ENCODE measurements around the gene PXYLP1. TPM values are rescaled to one million over a fixed set of nuclear protein-coding genes. Genes with fewer than 3 reads are reported as not detected.

The PXYLP1 gene
- total RNA-seq, 1 experiment from 2014 or later, result 6.2 TPM

- CTCF ChIA-PET, result no interaction called here
- Histone ChIP-seq H3K36me3 (ENCODE audit: low read depth, low read length) (no peaks in the 10 kb centered on the region), H3K27ac (ENCODE audit: low read length) (no peak overlapping the region), H3K9ac (ENCODE audit: low read length) (no peak overlapping the region), H2AFZ (ENCODE audit: low read length) (no peak overlapping the region), H3K9me3 (ENCODE audit: low read length) (no peaks in the 10 kb centered on the region), H4K20me1 (ENCODE audit: low read length) (no peaks in the 10 kb centered on the region), H3K79me2 (ENCODE audit: low read length) (0 out of 2 replicates have a peak, but pooled peaks cover 4% of the 10 kb centered on the region), H3K4me1 (ENCODE audit: insufficient read depth, low read length) (peaks cover 11% of the 10 kb centered on the region; the same call in 1 of the 2 replicates), H3F3A (ENCODE audit: low read length, unreplicated experiment) (no peaks in the 10 kb centered on the region), H3K9me2 (replicated peaks; ENCODE audit: low read length) (no peaks in the 10 kb centered on the region), H3K4me2 (ENCODE audit: low read length) (no peak overlapping the region), H3K4me3 (ENCODE audit: low read length) (no peak overlapping the region), H3K27me3 (ENCODE audit: low read length) (no peaks in the 10 kb centered on the region)
- BruUV-seq (replicated peaks), result no TSS peak
- intact Hi-C loops (cut with micrococcal nuclease), result no loop called here
- TF ChIP-seq CTCF (conservative IDR thresholded peaks at IDR 0.05; ENCODE audit: low read depth, low read length), result no peak
- TF ChIP-seq EZH2phosphoT487 (IDR thresholded peaks at IDR 0.05; ENCODE audit: borderline replicate concordance, low read length), result no peak
- TF ChIP-seq EZH2 (IDR thresholded peaks at IDR 0.05; ENCODE audit: low read length, unreplicated experiment), result no peak
- DNase-seq (no peak), ATAC-seq (no peak)
- POLR2A ChIA-PET (ENCODE audit: unreplicated experiment), result interaction anchor here (0.6 kb wide), 1 partner anchor 62 kb away, joined by 4 read pairs; no protein-coding TSS in a partner anchor
These were observed 75.9 kb downstream of the PXYLP1 start for GRCh38 chr3:141307351-141308059.

- Histone ChIP-seq H3K9ac (ENCODE audit: low read length) (no peak overlapping the region), H3K4me2 (ENCODE audit: low read length) (no peak overlapping the region), H2AFZ (ENCODE audit: low read length) (no peak overlapping the region), H3K27me3 (ENCODE audit: low read length) (no peaks in the 10 kb centered on the region), H3K36me3 (ENCODE audit: low read depth, low read length) (no peaks in the 10 kb centered on the region), H4K20me1 (ENCODE audit: low read length) (no peaks in the 10 kb centered on the region), H3K79me2 (ENCODE audit: low read length) (0 out of 2 replicates have a peak, but pooled peaks cover 4% of the 10 kb centered on the region), H3K4me1 (ENCODE audit: insufficient read depth, low read length) (peaks cover 9% of the 10 kb centered on the region; the same call in 1 of the 2 replicates), H3K9me2 (replicated peaks; ENCODE audit: low read length) (no peaks in the 10 kb centered on the region), H3K27ac (ENCODE audit: low read length) (no peak overlapping the region), H3F3A (ENCODE audit: low read length, unreplicated experiment) (no peaks in the 10 kb centered on the region), H3K4me3 (ENCODE audit: low read length) (no peak overlapping the region), H3K9me3 (ENCODE audit: low read length) (no peaks in the 10 kb centered on the region)
- ChIA-PET POLR2A (ENCODE audit: unreplicated experiment) (no interaction called here), CTCF (interaction anchor here (0.6 to 1.3 kb wide), 2 partner anchors 15 to 77 kb away, joined by 3 to 6 read pairs; partner anchors contain the start of gene PXYLP1)
- ATAC-seq (peak; percentile 15; the same call in 1 of the 2 replicates), DNase-seq (peak; percentile 61)
- TF ChIP-seq EZH2phosphoT487 (IDR thresholded peaks at IDR 0.05; ENCODE audit: borderline replicate concordance, low read length), result no peak
- TF ChIP-seq CTCF (conservative IDR thresholded peaks at IDR 0.05; ENCODE audit: low read depth, low read length), result peak; percentile 57
- TF ChIP-seq EZH2 (IDR thresholded peaks at IDR 0.05; ENCODE audit: low read length, unreplicated experiment), result no peak
- BruUV-seq (replicated peaks), result no TSS peak
- intact Hi-C loops (cut with micrococcal nuclease), result no loop called here
These were observed 77.1 kb downstream of the PXYLP1 start for GRCh38 chr3:141308588-141309218.
